Brain microvascular endothelial cell (primary cell): Measurements from ENCODE around the gene STK36.

Experiments
- DNase-seq: peaks from one replicate; pipeline ENCODE4 v3.0.0-alpha.2; 2020
- H3K27ac ChIP-seq: fragments of 250-450 bp; sonication (Bioruptor Pico); 2 replicates; pipeline ENCODE4 v1.5.1; 2020; ENCODE audit warnings: mild to moderate bottlenecking, moderate library complexity
- H3K27me3 ChIP-seq: fragments of 250-450 bp; sonication (Bioruptor Pico); replicated peaks from 2 replicates; pipeline ENCODE4 v1.5.1; 2020; ENCODE audit warnings: mild to moderate bottlenecking
- H3K36me3 ChIP-seq: fragments of 250-450 bp; sonication (Bioruptor Pico); replicated peaks from 2 replicates; pipeline ENCODE4 v1.5.1; 2020; ENCODE audit warnings: mild to moderate bottlenecking
- H3K4me3 ChIP-seq: 2 replicates; pipeline ENCODE4 v1.5.1; 2011; ENCODE audit warnings: low read depth, mild to moderate bottlenecking, control low read depth, low read length, moderate library complexity
- in situ Hi-C: cut with HindIII; loops from 2 replicates; pipeline ENCODE4 v1.10.0; 2017; ENCODE audit warnings: low sequenced_read_pairs, low pct_ligation_motif_present
- TF ChIP-seq, protein P1 (sequence below): IDR thresholded peaks from 2 replicates; pipeline ENCODE4 v1.5.1; 2011; ENCODE audit warnings: low read depth, mild to moderate bottlenecking, moderate library complexity, low read length, control low read depth, inconsistent platforms; ENCODE audit errors: missing control alignments

STK36 gene

DNA sequence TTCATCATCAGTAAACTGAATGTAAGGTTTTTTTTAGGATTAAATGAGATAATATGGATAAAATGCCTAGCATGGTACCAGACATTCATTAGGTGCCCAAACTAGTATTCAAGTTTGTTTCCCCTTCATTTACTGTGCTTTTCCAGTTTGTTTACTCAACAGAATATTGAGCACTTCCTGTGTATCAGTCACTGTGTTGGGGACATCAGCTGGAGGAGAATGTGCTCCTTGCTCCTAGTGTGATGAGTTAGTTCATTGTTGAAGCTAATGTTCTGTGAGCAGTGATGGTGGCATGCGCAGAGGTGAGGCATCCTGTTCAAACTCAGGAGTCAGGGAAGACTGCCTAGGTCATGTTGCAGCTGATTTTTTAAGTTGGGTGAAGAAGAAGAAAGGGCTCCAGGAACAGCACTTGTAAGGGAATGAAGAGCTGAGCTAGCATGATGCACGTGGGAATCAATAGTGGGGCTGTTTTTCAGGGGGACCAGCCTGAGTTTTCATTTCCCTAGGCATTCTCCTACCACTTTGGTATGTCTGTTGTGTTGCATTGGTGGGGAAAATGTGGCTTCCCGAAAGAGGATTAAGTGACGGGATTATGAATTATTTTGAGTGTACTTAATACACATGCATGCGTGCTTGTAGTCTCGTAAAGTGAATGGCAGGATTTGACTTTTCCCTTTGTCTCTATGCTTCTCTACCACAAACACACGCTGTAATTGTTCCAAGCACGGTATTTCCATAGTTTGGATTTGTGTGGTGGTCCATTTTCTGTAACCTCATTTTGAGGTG is 62.5 kb downstream of the STK36 start:
- H3K27me3 ChIP-seq = no peaks in the 10 kb centered on the region
- no peak overlapping the region for H3K4me3 ChIP-seq
- TF ChIP-seq, protein P1, sequence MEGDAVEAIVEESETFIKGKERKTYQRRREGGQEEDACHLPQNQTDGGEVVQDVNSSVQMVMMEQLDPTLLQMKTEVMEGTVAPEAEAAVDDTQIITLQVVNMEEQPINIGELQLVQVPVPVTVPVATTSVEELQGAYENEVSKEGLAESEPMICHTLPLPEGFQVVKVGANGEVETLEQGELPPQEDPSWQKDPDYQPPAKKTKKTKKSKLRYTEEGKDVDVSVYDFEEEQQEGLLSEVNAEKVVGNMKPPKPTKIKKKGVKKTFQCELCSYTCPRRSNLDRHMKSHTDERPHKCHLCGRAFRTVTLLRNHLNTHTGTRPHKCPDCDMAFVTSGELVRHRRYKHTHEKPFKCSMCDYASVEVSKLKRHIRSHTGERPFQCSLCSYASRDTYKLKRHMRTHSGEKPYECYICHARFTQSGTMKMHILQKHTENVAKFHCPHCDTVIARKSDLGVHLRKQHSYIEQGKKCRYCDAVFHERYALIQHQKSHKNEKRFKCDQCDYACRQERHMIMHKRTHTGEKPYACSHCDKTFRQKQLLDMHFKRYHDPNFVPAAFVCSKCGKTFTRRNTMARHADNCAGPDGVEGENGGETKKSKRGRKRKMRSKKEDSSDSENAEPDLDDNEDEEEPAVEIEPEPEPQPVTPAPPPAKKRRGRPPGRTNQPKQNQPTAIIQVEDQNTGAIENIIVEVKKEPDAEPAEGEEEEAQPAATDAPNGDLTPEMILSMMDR = no peak
- H3K36me3 ChIP-seq = peaks cover 16% of the 10 kb centered on the region
- no peak for DNase-seq
- peak overlapping the region; percentile 30 for H3K27ac ChIP-seq
- in situ Hi-C loops = no loop called here

DNA sequence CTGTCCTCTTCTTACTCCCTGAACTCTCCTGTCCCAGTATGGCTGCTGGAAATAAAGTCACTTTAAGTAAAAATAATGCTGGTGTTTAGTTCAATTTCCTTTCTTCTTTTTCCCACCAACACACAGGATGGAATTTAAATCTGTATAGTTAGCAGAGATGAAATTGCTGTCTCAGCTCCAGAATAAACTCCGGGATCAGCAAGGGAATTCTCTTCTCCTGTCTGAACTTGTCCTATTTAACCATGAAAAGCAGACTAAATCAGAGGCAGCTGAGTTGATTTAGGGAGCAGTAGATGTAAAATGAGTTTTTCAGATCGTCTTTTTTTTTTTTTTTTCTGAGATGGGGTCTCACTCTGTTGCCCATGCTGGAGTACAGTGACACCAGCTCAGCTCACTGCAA is 64.6 kb downstream of the STK36 start:
- TF ChIP-seq, protein P1 = no peak
- in situ Hi-C loops = no loop called here
- H3K4me3 ChIP-seq = no peak overlapping the region
- H3K27me3 ChIP-seq = no peaks in the 10 kb centered on the region
- H3K36me3 ChIP-seq = peaks cover 22% of the 10 kb centered on the region
- H3K27ac ChIP-seq = no peak overlapping the region
- DNase-seq = no peak

DNA sequence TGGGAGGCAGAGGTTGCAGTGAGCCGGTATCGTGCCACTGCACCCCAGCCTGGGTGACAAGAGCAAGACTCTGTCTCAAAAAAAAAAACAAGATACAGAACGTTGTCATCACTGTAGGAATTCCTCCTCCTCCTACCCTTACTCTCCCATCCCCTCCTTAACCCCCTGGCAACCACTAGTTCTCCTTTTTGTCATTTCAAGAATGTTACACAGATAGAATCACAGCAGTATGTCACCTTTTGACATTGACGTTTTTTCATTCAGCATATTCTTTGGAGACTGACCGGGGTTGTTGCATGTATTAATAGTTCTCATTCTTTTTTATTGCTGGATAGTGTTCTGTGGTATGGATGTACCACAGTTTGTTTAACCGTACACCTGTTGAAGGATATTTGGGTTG is 71.2 kb downstream of the STK36 start:
- no peak overlapping the region for H3K27ac ChIP-seq
- in situ Hi-C loops = no loop called here
- H3K36me3 ChIP-seq = peaks cover 40% of the 10 kb centered on the region

DNA sequence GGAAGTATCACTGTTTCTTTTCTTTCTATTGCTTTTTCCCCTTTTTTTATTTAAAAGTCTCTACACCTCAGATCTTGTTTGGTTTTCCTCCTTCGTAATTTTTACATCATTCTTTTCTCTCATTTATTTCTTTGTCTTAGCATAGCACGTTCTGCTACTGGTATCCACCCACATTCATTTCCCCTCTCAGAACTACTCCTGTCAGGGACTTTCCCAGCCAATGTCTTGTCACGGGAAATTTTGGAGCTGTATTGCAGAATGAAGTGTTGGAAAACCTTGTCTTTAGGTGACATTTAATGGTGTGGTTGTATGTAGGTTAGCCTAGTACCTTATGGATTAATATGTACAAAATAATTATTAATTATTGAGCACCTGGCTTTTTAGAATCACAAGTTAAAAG is 72.7 kb downstream of the STK36 start:
- no peak overlapping the region for H3K4me3 ChIP-seq
- DNase-seq = no peak
- H3K27ac ChIP-seq = no peak overlapping the region
- peaks cover 42% of the 10 kb centered on the region for H3K36me3 ChIP-seq
- TF ChIP-seq, protein P1 = no peak
- in situ Hi-C loops = no loop called here
- H3K27me3 ChIP-seq = no peaks in the 10 kb centered on the region

More for the DNA sequence above, 71.2 kb downstream of the STK36 start:
- TF ChIP-seq, protein P1 = no peak
- no peak for DNase-seq
- H3K27me3 ChIP-seq = no peaks in the 10 kb centered on the region
- no peak overlapping the region for H3K4me3 ChIP-seq

DNA sequence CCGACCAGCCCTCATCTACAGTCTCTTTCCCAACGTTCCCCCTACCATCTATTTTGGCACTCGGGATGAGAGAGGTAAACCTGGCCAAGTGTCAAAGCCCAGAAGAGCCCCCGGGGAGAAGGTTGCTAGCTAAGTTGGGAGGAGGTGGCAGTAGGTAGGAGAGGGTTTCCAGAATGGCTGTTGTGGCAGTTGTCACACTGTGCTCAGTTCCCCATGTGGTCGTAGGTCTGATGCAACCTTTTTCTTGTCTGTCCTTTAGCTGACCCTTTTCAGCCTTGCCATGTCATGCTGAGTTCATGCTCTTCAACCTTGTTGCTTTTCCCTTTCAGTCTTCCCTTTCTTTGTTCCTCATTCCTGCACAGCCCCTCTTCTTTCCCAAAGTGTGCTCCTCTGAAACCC is 73.3 kb downstream of the STK36 start:
- TF ChIP-seq, protein P1 = no peak
- H3K27me3 ChIP-seq = no peaks in the 10 kb centered on the region
- H3K4me3 ChIP-seq = no peak overlapping the region
- H3K27ac ChIP-seq = no peak overlapping the region
- in situ Hi-C loops = no loop called here
- peaks cover 47% of the 10 kb centered on the region for H3K36me3 ChIP-seq
- no peak for DNase-seq
